VCaP (cell line): ENCODE data around the gene SLC2A3.
"Not testable (repeated sequence)": the region's sequence is repeated elsewhere in the genome, so short reads cannot be mapped to it uniquely, and the experiment has no call there.

ENCODE experiments used
- H3K27ac ChIP-seq: fragments of 450-650 bp; 2 replicates; pipeline ENCODE4 v1.5.1; 2017
- TF ChIP-seq, protein P1 (sequence below): fragments of 450-650 bp; conservative IDR thresholded peaks from 2 replicates; pipeline ENCODE4 v1.5.1; 2017; ENCODE audit warnings: mild to moderate bottlenecking, moderate library complexity

The SLC2A3 gene

DNA sequence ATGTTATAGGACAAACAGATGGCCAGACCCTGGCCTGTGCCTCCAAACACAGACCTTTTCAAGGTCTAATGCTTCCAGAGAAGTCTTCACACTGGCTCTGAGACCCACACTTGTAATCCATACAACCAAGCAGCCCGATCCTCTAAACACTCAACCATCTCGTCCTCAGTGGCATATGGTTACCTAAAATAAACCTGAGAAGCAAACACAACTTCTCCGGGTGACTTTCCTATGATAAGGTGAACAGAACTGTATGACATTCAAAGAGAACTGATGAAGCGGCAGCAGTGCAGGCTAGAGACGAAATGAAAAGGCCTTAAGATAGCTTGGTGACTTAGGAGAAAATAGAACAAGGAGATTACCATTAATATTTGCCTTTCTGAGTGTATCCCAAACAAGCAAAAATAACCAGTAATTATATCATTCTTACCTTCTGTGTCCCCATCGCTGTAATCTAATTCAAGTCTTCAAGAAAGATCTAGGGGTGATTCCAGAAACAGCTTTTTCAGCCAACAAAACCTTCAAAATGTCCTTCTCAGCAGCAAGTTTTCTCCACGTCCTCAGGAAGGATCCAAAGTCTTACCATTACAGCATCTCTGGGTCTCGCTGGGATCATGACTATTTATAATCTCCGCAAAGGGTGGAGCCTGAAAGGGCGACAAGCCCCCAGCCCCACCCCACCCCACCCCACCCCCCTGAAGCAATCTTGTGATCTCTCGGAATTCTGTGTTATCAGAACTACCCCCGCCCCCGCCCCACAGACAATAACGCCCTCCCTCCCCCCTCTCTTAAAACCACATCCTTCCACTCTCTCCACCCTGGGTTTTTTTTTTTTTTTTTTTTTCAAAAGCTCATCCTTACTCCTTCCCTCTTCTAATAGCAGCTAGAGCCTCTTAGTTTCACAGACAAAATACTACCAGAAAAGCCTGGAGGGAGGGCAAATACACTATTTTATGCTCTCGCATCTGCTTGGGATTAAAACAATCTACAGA is at the start of gene SLC2A3:
Gene SLC2A3, minus strand, starts transcription at position 598 of the 992 bp plus-strand sequence. Its CDS starts 153 bp downstream, at position 445.
- TF ChIP-seq, protein P1, sequence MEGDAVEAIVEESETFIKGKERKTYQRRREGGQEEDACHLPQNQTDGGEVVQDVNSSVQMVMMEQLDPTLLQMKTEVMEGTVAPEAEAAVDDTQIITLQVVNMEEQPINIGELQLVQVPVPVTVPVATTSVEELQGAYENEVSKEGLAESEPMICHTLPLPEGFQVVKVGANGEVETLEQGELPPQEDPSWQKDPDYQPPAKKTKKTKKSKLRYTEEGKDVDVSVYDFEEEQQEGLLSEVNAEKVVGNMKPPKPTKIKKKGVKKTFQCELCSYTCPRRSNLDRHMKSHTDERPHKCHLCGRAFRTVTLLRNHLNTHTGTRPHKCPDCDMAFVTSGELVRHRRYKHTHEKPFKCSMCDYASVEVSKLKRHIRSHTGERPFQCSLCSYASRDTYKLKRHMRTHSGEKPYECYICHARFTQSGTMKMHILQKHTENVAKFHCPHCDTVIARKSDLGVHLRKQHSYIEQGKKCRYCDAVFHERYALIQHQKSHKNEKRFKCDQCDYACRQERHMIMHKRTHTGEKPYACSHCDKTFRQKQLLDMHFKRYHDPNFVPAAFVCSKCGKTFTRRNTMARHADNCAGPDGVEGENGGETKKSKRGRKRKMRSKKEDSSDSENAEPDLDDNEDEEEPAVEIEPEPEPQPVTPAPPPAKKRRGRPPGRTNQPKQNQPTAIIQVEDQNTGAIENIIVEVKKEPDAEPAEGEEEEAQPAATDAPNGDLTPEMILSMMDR = no peak
- no peak within 1 kb of the TSS for H3K27ac ChIP-seq

DNA sequence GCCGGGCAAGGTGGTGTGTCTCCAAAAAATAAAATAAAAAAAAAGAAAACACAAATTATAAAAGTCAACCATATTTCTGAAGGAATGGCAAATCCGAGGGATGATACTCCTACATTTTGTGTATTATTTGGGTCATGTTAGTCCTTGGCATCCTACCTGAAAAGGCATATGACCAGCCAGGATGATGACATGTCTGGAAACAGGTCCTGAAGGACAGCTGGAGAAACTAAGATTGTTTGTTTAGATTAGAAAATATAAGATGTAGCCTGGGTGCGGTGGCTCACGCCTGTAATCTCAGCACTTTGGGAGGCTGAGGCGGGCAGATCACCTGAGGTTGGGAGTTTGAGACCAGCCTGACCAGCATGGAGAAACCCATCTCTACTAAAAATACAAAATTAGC is 48.9 kb upstream of the SLC2A3 start:
- no peak overlapping the region for H3K27ac ChIP-seq
- TF ChIP-seq, protein P1 = no peak

DNA sequence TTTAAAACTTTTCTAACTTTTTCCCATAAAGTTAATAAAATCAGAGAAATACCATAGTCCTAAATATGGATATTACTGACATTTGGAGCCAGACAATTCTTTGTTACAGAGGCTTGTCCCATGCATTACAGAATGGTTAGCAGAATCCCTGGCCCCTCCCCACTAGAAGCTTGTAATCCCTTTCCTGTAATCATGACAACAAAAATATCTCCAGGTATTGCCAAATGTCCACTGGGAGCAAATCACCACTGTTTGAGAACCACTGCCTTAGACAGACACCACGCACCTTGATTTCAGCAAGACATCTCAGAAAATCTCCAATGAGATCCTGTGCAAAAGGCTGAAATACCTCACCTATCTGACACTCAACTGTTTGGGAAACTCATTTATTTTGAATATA is 47.5 kb upstream of the SLC2A3 start:
- not testable (repeated sequence) for H3K27ac ChIP-seq

DNA sequence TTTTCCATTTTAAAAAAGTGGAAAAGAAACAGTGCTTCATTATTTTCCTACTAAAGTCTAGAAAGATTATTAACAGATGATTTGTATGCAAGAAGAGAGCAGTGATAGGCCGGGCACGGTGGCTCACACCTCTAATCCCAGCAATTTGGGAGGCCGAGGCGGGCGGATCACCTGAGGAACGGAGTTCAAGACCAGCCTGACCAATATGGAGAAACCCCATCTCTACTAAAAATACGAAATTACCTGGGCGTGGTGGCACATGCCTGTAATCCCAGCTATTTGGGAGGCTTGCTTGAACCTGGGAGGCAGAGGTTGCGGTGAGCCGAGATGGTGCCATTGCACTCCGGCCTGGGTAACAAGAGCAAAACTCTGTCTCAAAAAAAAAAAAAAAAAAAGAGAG is 47.0 kb upstream of the SLC2A3 start:
- H3K27ac ChIP-seq = not testable (repeated sequence)

DNA sequence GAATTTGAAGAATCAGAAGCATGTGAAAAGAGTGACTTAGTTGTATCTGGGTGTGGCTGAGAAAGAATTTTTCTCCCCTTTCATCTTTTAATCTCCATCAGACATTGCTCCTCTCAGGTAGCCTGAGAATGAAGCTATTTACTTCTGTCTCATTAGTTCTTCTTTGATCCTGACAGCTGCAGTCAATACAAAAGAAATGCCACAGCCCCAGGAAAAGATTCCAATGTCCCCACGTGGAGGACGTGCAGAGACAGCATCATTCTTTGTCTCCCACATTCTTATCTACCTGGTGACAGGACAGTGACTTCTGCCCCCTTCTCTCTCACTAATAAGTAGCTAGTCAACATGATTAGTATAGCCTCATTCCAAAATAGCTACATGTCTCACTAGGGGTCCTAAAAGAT is 46.3 kb upstream of the SLC2A3 start:
- not testable (repeated sequence) for H3K27ac ChIP-seq

DNA sequence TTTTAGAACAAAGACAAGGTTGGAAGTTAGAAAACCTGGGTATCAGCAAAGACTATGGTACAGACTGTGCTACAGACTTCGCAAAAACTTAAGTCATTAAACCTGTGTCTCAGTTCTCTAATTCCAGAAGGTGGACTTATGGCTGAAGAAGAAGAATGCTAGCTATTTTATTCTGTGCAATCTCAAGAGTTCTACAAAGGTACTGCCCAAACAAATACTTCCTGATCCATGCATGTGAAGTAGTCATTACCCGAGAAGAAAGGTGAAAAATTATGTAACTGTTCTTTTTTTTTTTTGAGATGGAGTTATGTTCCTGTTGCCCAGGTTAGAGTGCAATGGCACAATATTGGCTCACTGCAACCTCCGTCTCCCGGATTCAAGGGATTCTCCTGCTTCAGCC is 45.5 kb upstream of the SLC2A3 start:
- no peak overlapping the region for H3K27ac ChIP-seq
- TF ChIP-seq, protein P1 = no peak

DNA sequence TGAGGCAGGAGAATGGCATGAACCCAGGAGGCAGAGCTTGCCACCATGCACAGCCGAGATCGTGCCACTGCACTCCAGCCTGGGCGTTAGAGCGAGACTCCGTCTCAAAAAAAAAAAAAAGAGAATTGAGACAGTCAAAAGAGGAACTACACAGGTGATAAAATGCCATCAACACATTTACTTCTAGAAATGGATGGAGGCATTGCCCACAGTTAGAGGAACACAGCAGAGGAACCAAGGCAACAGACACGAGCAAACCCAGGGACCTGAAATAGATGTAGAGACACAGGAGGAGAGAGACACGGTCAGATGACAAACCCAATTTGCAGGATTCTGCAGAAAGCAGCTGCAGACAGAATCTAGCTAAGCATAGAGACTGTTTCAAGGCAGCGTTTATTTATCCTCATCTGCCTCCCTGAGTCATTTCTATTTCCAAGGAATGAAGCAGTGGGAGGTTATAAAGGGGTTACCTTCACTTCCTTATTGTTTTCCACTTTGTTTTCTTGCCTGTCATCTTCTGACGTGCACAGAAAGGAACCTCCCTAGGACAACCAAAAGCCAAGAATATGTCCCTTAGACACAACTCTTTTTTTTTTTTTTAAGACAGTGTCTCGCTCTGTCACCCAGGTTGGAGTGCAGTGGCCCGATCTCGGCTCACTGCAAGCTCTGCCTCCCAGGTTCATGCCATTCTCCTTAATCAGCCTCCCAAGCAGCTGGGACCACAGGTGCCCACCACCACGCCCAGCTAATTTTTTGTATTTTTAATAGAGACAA is 41.6 kb upstream of the SLC2A3 start:
- H3K27ac ChIP-seq = not testable (repeated sequence)

DNA sequence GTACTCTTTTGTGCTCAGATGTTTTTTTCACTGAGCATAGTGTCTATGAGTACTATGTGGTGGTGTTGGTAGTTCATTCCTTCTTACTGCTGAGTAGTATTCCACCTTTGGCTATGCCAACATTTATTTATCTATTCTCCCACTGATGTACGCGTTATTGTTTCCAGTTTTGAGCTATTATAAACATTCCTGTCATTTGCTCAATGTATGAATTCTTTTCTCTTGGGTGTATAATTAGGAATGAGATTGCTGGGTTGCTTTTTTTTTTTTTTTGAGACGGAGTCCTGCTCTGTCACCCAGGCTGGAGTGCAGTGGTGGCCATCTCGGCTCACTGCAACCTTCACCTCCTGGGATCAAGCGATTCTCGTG is 37.5 kb upstream of the SLC2A3 start:
- TF ChIP-seq, protein P1 = no peak
- H3K27ac ChIP-seq = no peak overlapping the region

DNA sequence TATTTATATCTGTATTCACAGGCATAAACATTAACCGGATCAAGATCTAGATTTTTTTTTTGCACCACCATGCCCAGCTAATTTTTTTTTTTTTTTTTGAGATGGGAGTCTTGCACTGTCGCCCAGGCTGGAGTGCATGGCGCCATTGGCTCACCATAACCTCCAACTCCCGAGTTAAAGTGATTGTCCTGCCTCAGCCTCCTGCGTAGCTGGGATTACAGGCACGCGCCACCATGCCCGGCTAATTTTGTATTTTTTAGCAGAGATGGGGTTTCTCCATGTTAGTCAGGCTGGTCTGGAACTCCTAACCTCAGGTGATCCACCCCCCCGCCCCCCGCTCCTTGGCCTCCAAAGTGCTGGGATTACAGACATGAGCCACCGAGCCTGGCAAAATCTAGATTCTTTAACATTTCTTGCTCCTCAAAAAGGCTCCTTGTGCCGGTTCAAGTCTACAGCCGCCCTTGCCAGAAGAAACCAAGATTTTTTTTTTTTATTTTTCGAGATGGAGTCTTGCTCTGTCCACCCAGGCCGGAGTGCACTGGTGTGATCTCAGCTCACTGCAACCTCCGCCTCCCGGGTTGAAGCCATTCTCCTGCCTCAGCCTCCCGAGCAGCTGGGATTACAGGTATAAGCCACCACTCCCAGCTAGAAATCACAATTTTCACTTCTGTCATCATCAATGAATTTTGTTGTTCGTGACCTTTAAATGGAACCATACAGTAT is 36.9 kb upstream of the SLC2A3 start:
- H3K27ac ChIP-seq = no peak overlapping the region
- TF ChIP-seq, protein P1 = no peak

DNA sequence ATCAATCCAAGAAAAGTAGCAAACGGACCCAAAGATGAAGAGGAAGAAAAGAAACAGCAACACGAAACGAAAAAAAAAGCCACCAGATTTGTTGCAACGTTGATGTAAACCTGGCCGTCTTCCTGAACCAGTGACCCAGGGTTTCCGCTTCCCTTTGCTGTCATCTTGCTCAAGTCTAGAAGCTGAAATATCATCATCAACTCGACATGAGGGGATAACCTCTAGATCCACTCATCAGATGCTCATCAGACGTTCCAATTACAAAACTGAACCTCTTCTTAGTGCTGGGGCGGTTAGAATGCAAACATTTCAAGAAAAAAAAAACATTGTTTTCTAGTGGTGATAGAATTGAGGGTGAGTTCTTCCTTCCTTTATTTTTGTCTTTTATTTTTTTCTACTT is 36.3 kb upstream of the SLC2A3 start:
- not testable (repeated sequence) for H3K27ac ChIP-seq

DNA sequence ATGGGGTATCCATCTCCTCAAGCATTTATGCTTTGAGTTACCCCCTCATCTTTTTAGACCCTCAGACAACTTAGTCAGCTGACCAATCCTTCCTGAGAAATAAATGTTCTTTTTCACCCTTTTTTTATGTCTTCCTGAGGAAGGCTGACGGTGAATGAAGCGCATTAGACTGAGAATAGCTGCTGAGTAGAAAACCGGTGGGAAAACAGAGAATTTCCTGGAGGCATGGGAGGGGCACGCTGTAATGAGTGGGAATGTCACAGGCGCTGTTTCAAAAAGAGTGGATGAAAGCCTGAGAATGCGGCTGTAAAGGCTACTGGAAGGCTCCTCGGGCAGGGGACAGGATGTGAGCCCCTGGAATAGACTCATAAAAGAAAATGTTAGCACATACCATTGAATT is 35.8 kb upstream of the SLC2A3 start:
- H3K27ac ChIP-seq = peak overlapping the region; percentile 73; the same call in 1 of the 2 replicates
